Gastrocnemius medialis (tissue), 4 donors: ENCODE results near the gene NAV3.

ENCODE experiments used
- POLR2A ChIP-seq, 2 donors: fragments of 450-650 bp; IDR thresholded peaks; one replicate each; pipeline ENCODE4 v1.6.1; 2017; ENCODE audit warnings: antibody characterized with exemption in 2 of 2, mild to moderate bottlenecking in 2 of 2, moderate library complexity in 2 of 2
- TF ChIP-seq, protein P1 (sequence below), 5 experiments: fragments of 450-650 bp in 3 of 5; fragments of 200-600 bp in 2 of 5; sonication (generic) in 2 of 5; IDR thresholded peaks in 4 of 5; conservative IDR thresholded peaks in 1 of 5; 1 replicate in 4 of 5; 2 replicates in 1 of 5; pipeline ENCODE4 v1.5.1; 2016 to 2019; ENCODE audit warnings: antibody characterized with exemption in 5 of 5, mild to moderate bottlenecking in 3 of 5, moderate library complexity in 3 of 5

GRCh38 chr12:77893918-77894317, 63.2 kb downstream of the NAV3 start:
- TF ChIP-seq, protein P1, sequence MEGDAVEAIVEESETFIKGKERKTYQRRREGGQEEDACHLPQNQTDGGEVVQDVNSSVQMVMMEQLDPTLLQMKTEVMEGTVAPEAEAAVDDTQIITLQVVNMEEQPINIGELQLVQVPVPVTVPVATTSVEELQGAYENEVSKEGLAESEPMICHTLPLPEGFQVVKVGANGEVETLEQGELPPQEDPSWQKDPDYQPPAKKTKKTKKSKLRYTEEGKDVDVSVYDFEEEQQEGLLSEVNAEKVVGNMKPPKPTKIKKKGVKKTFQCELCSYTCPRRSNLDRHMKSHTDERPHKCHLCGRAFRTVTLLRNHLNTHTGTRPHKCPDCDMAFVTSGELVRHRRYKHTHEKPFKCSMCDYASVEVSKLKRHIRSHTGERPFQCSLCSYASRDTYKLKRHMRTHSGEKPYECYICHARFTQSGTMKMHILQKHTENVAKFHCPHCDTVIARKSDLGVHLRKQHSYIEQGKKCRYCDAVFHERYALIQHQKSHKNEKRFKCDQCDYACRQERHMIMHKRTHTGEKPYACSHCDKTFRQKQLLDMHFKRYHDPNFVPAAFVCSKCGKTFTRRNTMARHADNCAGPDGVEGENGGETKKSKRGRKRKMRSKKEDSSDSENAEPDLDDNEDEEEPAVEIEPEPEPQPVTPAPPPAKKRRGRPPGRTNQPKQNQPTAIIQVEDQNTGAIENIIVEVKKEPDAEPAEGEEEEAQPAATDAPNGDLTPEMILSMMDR (IDR thresholded peaks at IDR 0.05 in 4 of 5, conservative IDR thresholded peaks at IDR 0.05 in 1 of 5) = no peak
- TF ChIP-seq POLR2A (IDR thresholded peaks at IDR 0.05) = no peak
